ENCODE data around the gene SLC8A2. TPM values are rescaled to one million over a fixed set of nuclear protein-coding genes. Genes with fewer than 3 reads are reported as not detected.

Gene SLC8A2
- total RNA-seq, 1 experiment from 2014 or later = 11.3 TPM

GRCh38 chr19:47422417-47423163 lies 49.1 kb downstream of the SLC8A2 start:
- Histone ChIP-seq H4K5ac (ENCODE audit: insufficient read length, low read depth, low read length) (no peak overlapping the region), H3K4me2 (ENCODE audit: insufficient read depth, insufficient read length, low read length) (peak overlapping the region; percentile 59), H3T11ph (ENCODE audit: low read length) (no peak overlapping the region), H2BK15ac (ENCODE audit: low read depth, low read length) (no peak overlapping the region), H3K27ac (ENCODE audit: insufficient read length, low read depth, low read length) (no peak overlapping the region), H3K4ac (ENCODE audit: low read depth, low read length) (no peak overlapping the region), H4K8ac (replicated peaks; ENCODE audit: insufficient read length, low read depth, low read length) (no peak overlapping the region), H3K23me2 (ENCODE audit: insufficient read length, low read depth, low read length, poor library complexity, severe bottlenecking) (peaks cover 30% of the 10 kb centered on the region), H3K27me3 (ENCODE audit: insufficient read depth, low read length) (peaks cover 33% of the 10 kb centered on the region; the same call in 1 of the 2 replicates), H2BK20ac (ENCODE audit: low read depth, low read length, poor library complexity, severe bottlenecking) (no peak overlapping the region), H4K91ac (ENCODE audit: insufficient read length, low read depth, low read length) (no peak overlapping the region), H3K4me1 (ENCODE audit: insufficient read depth, low read length) (peaks cover 3% of the 10 kb centered on the region; the same call in 1 of the 2 replicates), H3K23ac (ENCODE audit: insufficient read length, low read depth, low read length) (no peak overlapping the region), H2BK120ac (ENCODE audit: low read depth, low read length, poor library complexity, severe bottlenecking) (no peak overlapping the region), H2BK12ac (ENCODE audit: insufficient read length, low read depth, low read length) (no peak overlapping the region), H4K20me1 (ENCODE audit: control insufficient read depth, insufficient read depth, insufficient read length) (no peaks in the 10 kb centered on the region), H3K9me3 (ENCODE audit: control insufficient read depth, low read depth, low read length) (no peaks in the 10 kb centered on the region), H3K14ac (ENCODE audit: insufficient read depth, low read length) (no peak overlapping the region), H3K56ac (ENCODE audit: insufficient read length, low read depth, low read length) (no peak overlapping the region), H3K9ac (ENCODE audit: extremely low read depth, insufficient read length, low read length) (no peak overlapping the region), H2AFZ (ENCODE audit: low read length) (no peak overlapping the region), H3K79me2 (ENCODE audit: insufficient read depth, low read length) (no peaks in the 10 kb centered on the region), H3K79me1 (ENCODE audit: insufficient read depth, low read depth, low read length, poor library complexity, severe bottlenecking) (no peaks in the 10 kb centered on the region), H2BK5ac (ENCODE audit: insufficient read length, low read length) (no peak overlapping the region), H2AK5ac (ENCODE audit: insufficient read length, low read length) (no peak overlapping the region), H3K18ac (ENCODE audit: insufficient read length, low read depth, low read length) (no peak overlapping the region)
- Mint-ChIP-seq H3K36me3 (ENCODE audit: insufficient read depth in 1 of 3, low read depth in 3 of 3) (peaks cover 0 to 1% (median 0%) of the 10 kb centered on the region in 3 experiments; a peak in 1 of 7 replicates), H3K27me3 (ENCODE audit: low read depth) (peaks cover 81% of the 10 kb centered on the region), H3K27ac (no peak overlapping the region), H3K4me1 (peaks cover 43 to 54% of the 10 kb centered on the region in 2 experiments), H3K4me3 (peak overlapping the region; percentile 22 to 84; a peak in 4 of 5 replicates), H3K9me3 (no peaks in the 10 kb centered on the region)
- no peak for DNase-seq
- WGBS (ENCODE audit: extremely low coverage, insufficient read length, low lambda C conversion rate) = no CpG with 5 or more reads among the region's 1 CpG
- no peak for TF ChIP-seq CTCF (conservative IDR thresholded peaks at IDR 0.05)

Measured in H9 (cell line).